Parathyroid adenoma (tissue), 2 donors: ENCODE measurements around the gene EEFSEC.

Source experiments
- H2AFZ ChIP-seq: fragments of 300-600 bp; sonication (generic); one replicate; pipeline ENCODE4 v1.7.0; 2017; ENCODE audit warnings: antibody characterized with exemption, mild to moderate bottlenecking
- H3K27ac ChIP-seq: fragments of 300-600 bp; sonication (generic); one replicate; pipeline ENCODE4 v1.7.0; 2017
- H3K27me3 ChIP-seq: fragments of 300-600 bp; sonication (generic); one replicate; pipeline ENCODE4 v1.7.0; 2017; ENCODE audit warnings: low read length; ENCODE audit not compliant: control insufficient read depth, insufficient read depth
- H3K36me3 ChIP-seq: fragments of 300-600 bp; sonication (generic); one replicate; pipeline ENCODE4 v1.7.0; 2017; ENCODE audit warnings: low read length; ENCODE audit not compliant: control insufficient read depth, insufficient read depth
- H3K4me1 ChIP-seq: fragments of 300-600 bp; sonication (generic); one replicate; pipeline ENCODE4 v1.7.0; 2017; ENCODE audit warnings: control low read depth
- H3K4me2 ChIP-seq: fragments of 300-600 bp; sonication (generic); one replicate; pipeline ENCODE4 v1.7.0; 2017; ENCODE audit warnings: low read length
- H3K4me3 ChIP-seq: fragments of 300-600 bp; sonication (generic); one replicate; pipeline ENCODE4 v1.7.0; 2017; ENCODE audit warnings: low read depth, low read length
- H3K79me2 ChIP-seq: fragments of 300-600 bp; sonication (generic); one replicate; pipeline ENCODE4 v1.7.0; 2017; ENCODE audit warnings: control low read depth
- H3K9ac ChIP-seq: fragments of 300-600 bp; sonication (generic); one replicate; pipeline ENCODE4 v1.7.0; 2017; ENCODE audit warnings: mild to moderate bottlenecking
- H3K9me3 ChIP-seq: fragments of 300-600 bp; sonication (generic); one replicate; pipeline ENCODE4 v1.7.0; 2017; ENCODE audit warnings: low read length; ENCODE audit not compliant: control insufficient read depth
- TF ChIP-seq, protein P1 (sequence below): fragments of 300-600 bp; sonication (generic); IDR thresholded peaks from one replicate; pipeline ENCODE4 v1.7.0; 2017; ENCODE audit warnings: antibody characterized with exemption, mild to moderate bottlenecking
- donor health status: primary hyperparathyroidism.

EEFSEC gene

DNA sequence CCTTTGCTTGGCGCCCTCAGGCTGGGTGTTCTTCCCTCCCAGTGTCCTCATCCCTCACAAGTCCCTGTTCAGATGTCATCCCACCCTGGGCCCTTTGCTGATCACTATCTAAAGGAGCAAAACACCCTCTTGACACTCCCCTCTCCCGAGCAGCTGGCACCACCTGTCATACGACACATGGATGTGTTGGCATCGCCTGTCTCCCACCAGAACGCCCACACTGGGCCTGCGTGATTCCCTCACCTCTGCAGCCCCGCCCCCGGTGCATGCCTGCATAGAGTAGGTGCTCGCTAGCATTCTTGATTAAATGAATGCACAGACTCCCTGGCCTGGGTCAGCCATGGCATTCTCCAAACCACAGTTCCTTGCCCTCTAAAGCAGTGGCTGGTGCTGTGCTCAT lies 237.6 kb downstream of the EEFSEC start:
- H3K9me3 ChIP-seq: no peaks in the 10 kb centered on the region
- TF ChIP-seq, protein P1, sequence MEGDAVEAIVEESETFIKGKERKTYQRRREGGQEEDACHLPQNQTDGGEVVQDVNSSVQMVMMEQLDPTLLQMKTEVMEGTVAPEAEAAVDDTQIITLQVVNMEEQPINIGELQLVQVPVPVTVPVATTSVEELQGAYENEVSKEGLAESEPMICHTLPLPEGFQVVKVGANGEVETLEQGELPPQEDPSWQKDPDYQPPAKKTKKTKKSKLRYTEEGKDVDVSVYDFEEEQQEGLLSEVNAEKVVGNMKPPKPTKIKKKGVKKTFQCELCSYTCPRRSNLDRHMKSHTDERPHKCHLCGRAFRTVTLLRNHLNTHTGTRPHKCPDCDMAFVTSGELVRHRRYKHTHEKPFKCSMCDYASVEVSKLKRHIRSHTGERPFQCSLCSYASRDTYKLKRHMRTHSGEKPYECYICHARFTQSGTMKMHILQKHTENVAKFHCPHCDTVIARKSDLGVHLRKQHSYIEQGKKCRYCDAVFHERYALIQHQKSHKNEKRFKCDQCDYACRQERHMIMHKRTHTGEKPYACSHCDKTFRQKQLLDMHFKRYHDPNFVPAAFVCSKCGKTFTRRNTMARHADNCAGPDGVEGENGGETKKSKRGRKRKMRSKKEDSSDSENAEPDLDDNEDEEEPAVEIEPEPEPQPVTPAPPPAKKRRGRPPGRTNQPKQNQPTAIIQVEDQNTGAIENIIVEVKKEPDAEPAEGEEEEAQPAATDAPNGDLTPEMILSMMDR: no peak
- no peak overlapping the region for H3K4me3 ChIP-seq
- H3K4me1 ChIP-seq: no peaks in the 10 kb centered on the region
- H3K79me2 ChIP-seq: no peaks in the 10 kb centered on the region
- no peak overlapping the region for H3K9ac ChIP-seq
- no peaks in the 10 kb centered on the region for H3K36me3 ChIP-seq
- H3K27ac ChIP-seq: no peak overlapping the region
- no peaks in the 10 kb centered on the region for H3K27me3 ChIP-seq
- no peak overlapping the region for H3K4me2 ChIP-seq
- no peak overlapping the region for H2AFZ ChIP-seq

GRCh38 chr3:128392021-128392420 lies 238.7 kb downstream of the EEFSEC start:
- H3K36me3 ChIP-seq: no peaks in the 10 kb centered on the region
- H3K4me3 ChIP-seq: no peak overlapping the region
- H3K9ac ChIP-seq: no peak overlapping the region
- H3K27ac ChIP-seq: no peak overlapping the region
- H3K79me2 ChIP-seq: no peaks in the 10 kb centered on the region
- TF ChIP-seq, protein P1: no peak
- H3K9me3 ChIP-seq: no peaks in the 10 kb centered on the region
- H3K27me3 ChIP-seq: no peaks in the 10 kb centered on the region
- H3K4me2 ChIP-seq: no peak overlapping the region
- no peak overlapping the region for H2AFZ ChIP-seq
- no peaks in the 10 kb centered on the region for H3K4me1 ChIP-seq

DNA sequence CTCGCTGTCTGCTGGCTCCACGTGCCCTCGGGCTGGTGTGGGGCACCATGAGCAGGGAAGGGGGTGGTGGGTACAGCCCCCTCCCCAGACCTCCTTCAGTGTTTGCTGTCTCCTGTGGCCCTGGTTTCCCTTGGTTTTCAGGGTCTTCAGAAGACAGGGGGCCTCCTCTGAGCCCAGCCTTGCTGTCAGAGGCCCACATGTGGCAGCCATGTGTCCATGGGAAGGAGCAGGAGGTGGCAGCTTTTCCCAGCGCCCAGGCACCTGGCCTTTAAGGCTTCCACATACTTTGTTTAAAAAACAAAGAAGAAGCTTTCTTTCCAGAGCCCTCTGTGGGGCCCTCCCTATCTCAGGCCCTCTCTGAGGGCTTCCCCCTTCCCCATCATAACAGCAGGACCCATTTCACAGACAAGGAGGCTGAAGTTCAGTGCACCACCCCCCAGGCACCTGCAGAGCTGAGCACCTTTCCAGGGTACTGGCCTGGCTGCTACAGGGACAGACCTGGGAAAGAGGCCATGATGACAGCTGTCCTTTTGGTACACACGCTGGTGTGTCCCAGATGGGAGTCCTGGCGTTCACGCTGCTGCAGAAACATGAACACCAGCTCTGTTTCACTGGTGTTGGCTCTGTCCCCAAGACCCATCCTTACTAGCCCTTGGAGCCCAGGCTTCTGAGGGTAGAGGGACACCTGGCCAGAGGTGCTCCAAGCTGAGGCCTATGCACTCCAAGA lies 239.7 kb downstream of the EEFSEC start:
- H3K27ac ChIP-seq: no peak overlapping the region
- H3K4me3 ChIP-seq: no peak overlapping the region
- H3K4me2 ChIP-seq: no peak overlapping the region
- no peaks in the 10 kb centered on the region for H3K79me2 ChIP-seq
- no peaks in the 10 kb centered on the region for H3K36me3 ChIP-seq
- H3K27me3 ChIP-seq: no peaks in the 10 kb centered on the region
- TF ChIP-seq, protein P1: no peak
- H3K9me3 ChIP-seq: no peaks in the 10 kb centered on the region
- no peaks in the 10 kb centered on the region for H3K4me1 ChIP-seq
- no peak overlapping the region for H3K9ac ChIP-seq
- no peak overlapping the region for H2AFZ ChIP-seq

GRCh38 chr3:128394033-128394432 lies 240.8 kb downstream of the EEFSEC start:
- no peaks in the 10 kb centered on the region for H3K4me1 ChIP-seq
- H3K36me3 ChIP-seq: no peaks in the 10 kb centered on the region
- H3K27me3 ChIP-seq: no peaks in the 10 kb centered on the region
- TF ChIP-seq, protein P1: no peak
- no peaks in the 10 kb centered on the region for H3K79me2 ChIP-seq
- no peaks in the 10 kb centered on the region for H3K9me3 ChIP-seq
- H2AFZ ChIP-seq: no peak overlapping the region
- H3K27ac ChIP-seq: no peak overlapping the region
- H3K4me2 ChIP-seq: no peak overlapping the region
- no peak overlapping the region for H3K9ac ChIP-seq
- no peak overlapping the region for H3K4me3 ChIP-seq

- H2AFZ ChIP-seq: no peak overlapping the region
- H3K27ac ChIP-seq: no peak overlapping the region
- H3K4me2 ChIP-seq: no peak overlapping the region
- H3K4me1 ChIP-seq: no peaks in the 10 kb centered on the region
- H3K9me3 ChIP-seq: no peaks in the 10 kb centered on the region
- H3K9ac ChIP-seq: no peak overlapping the region
- H3K79me2 ChIP-seq: no peaks in the 10 kb centered on the region
- no peaks in the 10 kb centered on the region for H3K36me3 ChIP-seq
- no peaks in the 10 kb centered on the region for H3K27me3 ChIP-seq
- no peak overlapping the region for H3K4me3 ChIP-seq
- TF ChIP-seq, protein P1: no peak
Measured at GRCh38 chr3:128395046-128395445, 241.8 kb downstream of the EEFSEC start.
